GM21423 (cell line): Measurements from ENCODE around the gene IL23A.
"Not testable (repeated sequence)": the region's sequence is repeated elsewhere in the genome, so short reads cannot be mapped to it uniquely, and the experiment has no call there.

Experiments used
- ATAC-seq: cut with Tn5 transposase; IDR thresholded peaks from one replicate; pipeline ENCODE4 v1.9.1; 2021; ENCODE audit warnings: mild to moderate bottlenecking, moderate library complexity; ENCODE audit not compliant: unreplicated experiment

Gene IL23A

DNA sequence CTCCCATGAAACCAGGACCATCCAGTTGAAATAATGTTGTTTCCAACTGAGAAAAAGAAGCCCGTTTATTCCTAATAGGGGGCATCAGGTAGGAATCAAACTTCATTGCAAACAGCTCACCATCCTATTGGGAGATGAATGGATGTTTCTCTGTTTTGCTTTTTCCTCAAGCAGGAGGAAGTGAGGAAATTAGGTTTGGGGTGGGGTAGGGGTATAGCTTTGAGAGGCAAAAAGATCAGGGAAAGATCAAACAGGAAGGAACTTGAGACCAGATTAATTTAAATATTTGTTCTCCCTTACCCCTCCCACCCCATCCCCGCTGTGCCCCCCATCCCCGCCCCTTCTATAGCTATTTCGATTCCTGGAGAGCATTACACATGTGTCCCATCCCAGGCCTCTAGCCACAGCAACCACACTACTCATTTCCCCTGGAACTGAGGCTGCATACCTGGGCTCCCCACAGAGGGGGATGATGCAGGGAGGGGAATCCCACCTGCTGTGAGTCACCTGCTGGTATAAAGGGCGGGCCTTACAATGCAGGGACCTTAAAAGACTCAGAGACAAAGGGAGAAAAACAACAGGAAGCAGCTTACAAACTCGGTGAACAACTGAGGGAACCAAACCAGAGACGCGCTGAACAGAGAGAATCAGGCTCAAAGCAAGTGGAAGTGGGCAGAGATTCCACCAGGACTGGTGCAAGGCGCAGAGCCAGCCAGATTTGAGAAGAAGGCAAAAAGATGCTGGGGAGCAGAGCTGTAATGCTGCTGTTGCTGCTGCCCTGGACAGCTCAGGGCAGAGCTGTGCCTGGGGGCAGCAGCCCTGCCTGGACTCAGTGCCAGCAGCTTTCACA is at the start of gene IL23A:
TSS of gene IL23A (plus strand) at position 577 of the 850 bp plus-strand sequence. CDS start at position 738, 161 bp downstream.
- peak; percentile 22 for ATAC-seq

- ATAC-seq: no peak
Observed at GRCh38 chr12:56293795-56294194, 44.9 kb upstream of the IL23A start.

- ATAC-seq: no peak
Observed at GRCh38 chr12:56296295-56296694, 42.4 kb upstream of the IL23A start.

DNA sequence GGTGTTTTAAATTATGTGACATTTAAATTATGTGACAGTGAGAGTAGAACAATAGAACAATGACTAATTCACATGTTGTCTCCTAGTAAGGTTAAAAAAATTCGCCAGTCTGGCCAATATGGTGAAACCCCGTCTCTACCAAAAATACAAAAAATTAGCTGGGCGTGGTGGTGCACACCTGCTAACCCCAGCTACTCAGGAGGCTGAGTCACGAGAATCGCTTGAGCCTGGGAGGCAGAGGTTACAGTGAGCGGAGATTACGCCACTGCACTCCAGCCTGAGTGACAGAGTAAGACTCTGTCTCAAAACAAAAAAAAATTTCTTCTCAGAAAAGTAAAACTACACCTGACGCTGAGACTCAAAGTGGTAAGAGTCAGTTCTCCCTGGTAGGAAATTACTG is 41.3 kb upstream of the IL23A start:
- ATAC-seq: no peak

DNA sequence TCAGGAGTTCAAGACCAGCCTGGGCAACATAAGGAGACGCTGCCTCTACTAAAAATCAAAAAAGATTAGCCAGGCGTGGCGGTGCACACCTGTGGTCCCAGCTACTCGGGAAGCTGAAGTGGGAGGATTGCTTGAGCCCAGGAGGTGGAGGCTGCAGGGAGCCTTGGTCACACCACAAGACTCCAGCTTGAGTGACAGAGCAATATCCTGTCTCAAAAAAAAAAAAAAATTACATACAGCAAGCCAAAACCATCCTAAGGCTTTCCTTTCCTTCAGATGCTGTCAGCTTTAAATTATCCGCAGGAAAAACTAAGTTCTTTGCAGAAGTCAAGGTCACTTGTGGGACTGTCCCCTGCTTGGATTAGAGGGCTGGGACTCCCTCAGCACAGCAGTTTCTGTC is 39.9 kb upstream of the IL23A start:
- no peak for ATAC-seq

DNA sequence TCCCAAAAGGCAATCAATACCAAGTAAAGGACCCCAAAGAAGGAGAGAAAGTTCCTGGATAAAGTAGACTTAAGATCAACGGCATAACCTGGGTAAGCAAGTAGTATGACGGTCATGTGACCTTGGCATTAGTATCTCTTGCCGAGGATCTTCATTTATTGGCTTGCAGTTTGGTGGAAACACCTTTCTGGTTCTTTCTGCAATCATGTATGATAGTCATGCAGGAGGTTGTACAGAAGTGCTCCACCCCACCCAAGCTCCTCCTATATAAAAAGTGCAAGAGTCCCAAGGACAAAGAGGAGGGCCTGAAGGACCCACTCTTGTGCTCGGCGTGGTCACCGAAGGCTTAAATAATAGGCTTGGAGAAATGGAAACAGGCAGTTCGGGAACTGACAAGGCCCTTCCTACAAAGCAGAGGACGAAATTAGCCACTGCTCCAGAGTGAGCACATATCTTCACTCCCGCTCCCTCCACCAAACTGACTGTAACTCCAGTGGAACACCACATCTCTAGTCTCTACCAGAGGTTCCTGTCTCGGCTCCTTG is 39.3 kb upstream of the IL23A start:
- ATAC-seq: no peak

- peak; percentile 93 for ATAC-seq
Observed at GRCh38 chr12:56299853-56300643, 38.6 kb upstream of the IL23A start, which contains the start of gene CS. TSS of gene CS (minus strand) at chr12:56300330. CDS start at chr12:56300201, 129 bp downstream.

DNA sequence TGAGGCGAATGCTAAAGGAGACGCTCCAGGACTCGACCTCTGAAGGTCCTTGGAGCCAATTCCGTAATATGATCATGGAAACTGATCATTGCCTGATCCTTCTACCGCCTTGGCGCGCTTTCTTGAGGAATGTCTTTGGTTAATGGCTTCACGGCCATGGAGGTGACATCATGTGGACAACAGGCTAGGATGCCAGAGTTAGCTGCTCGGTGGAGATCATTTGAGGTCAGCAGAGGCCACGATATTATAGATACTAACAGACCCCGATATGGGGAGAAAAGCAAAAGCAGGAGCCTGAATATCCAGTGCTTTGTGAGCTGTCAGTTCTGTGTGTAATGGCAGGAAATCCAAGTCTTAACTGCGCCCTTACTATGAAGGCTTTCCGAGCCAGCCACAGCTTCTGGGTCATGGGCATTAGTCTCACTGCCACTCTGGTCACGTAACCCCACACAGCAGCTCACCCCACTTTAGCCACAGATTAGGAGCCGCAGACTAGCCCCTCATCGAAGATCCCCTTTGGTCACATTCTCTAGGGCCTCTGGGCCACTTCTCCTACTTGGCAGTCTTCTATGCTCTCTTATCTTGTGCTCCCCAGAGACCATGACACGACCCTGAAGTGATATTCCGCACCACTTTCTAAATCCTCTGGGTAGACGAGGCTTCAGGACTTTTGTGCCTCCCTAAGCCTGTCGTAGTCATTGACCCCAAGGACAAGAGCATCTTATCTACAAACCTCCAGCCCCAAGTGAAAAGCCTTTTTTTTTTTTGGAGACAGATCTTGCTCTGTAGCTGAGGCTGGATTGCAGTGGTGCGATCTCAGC is 37.8 kb upstream of the IL23A start:
- no peak for ATAC-seq

DNA sequence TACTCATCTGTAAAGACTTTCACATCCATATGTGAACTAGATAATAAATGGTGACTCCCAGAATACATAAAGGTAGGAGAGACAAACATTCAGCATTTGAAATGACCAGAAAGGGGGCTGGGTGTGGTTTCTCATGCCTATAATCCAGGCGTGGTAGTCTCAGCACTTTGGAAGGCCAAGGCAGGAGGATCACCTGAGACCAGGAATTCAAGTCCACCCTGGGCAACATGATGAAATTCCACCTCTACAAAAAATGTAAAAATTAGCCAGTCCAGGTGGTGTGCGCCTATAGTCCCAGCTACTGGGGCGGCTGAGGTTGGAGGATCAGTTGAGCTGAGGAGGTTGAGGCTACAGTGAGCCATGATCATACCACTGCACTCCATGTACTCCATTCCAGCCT is 34.4 kb upstream of the IL23A start:
- no peak for ATAC-seq

GRCh38 chr12:56304872-56305590 is 33.7 kb upstream of the IL23A start:
- no peak for ATAC-seq

- ATAC-seq: no peak
Observed at GRCh38 chr12:56307221-56307965, 31.3 kb upstream of the IL23A start.

- ATAC-seq: no peak
Observed at GRCh38 chr12:56308714-56309113, 30.0 kb upstream of the IL23A start.

GRCh38 chr12:56311003-56311402 is 27.7 kb upstream of the IL23A start:
- ATAC-seq: no peak

DNA sequence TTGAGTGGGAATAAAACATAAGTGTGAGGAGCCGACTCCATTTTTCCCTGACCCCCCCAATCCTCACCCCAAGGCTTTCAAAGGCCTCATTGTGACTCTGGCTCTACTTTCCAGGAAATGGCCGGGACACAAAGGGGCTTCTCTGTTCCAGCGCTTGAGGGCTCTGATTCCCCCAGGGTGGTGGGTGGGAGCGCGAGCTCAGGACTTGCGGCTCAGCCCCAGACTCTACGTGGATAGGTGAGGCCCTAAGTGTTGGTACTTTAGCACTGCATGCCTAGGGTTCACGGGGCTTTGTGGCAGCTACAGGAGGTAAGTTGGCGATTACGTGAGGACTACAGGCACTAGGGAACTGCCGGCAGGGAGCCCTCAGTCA is 23.4 kb upstream of the IL23A start:
- no peak for ATAC-seq

DNA sequence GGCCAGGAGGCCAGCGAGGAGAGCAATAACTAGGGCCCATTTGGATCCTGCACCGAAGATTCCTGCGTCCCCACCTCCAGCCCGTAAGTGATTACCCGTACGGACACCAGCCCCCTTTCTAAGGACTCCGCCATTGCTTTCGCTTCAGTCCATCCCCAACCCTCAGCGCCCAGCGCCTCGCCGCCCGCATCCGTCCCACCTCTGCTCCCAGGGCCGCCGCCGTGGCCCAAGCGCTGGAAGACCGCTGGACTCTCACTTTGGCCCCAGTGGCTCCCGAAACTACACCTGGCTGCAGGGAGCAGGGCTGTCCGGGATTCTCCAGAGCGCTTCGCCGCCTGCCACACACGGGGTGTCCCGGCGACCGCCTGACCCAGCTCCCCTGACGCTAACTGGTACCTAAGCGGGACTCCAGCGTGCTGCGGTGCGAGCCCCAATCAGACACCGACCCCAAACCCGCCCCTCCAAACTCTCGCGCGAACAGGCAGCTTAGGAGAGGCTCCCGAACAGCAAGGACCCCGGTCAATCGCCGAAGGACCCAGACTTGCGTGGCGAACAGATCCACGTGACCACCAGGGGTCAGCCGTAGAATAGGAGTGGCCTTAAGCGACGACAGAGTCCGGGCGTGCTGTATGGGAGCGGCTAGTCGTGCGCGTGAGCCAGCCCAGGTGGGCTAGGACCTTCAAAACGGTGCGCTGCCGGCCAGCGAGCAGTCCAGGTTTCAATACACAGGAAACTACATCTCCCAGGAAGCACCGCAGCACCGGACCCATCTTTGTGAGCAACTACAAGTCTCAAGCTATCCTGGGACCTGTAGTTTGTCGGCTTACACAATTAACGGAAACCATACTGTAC is 22.8 kb upstream of the IL23A start, which contains the start of gene CNPY2:
TSS of gene CNPY2 (minus strand) at position 367 of the 852 bp plus-strand sequence. CDS start 771 bp downstream, outside the sequence.
- ATAC-seq: peak; percentile 93

GRCh38 chr12:56317675-56318074 is 21.0 kb upstream of the IL23A start:
- ATAC-seq: no peak

DNA sequence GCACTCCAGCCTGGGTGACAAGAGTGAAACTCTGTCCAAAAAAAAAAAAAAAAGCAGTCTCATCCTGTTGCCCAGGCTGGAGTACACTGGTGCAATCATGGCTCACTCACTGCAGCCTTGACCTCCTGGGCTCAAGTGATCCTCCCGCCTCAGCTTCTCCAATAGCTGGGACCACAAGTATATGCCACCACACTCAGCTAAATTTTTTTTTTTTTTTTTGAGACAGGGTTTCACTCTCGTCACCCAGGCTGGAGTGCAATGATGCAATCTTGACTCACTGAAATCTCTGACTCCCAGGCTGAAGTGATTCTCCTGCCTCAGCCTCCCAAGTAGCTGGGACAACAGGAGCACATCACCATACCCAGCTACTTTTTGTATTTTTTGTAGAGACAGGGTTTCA is 17.7 kb upstream of the IL23A start:
- no peak for ATAC-seq

- ATAC-seq: not testable (repeated sequence)
Observed at GRCh38 chr12:56321610-56322009, 17.1 kb upstream of the IL23A start.
